ENCODE measurements around the gene RDH12. TPM values are rescaled to one million over a fixed set of nuclear protein-coding genes. Genes with fewer than 3 reads are reported as not detected.

Gene RDH12
- total and polyA plus RNA-seq, 11 donors, result not detected

- ATAC-seq, result no peak
Measured at GRCh38 chr14:67665868-67666267, 35.8 kb upstream of the RDH12 start.

DNA sequence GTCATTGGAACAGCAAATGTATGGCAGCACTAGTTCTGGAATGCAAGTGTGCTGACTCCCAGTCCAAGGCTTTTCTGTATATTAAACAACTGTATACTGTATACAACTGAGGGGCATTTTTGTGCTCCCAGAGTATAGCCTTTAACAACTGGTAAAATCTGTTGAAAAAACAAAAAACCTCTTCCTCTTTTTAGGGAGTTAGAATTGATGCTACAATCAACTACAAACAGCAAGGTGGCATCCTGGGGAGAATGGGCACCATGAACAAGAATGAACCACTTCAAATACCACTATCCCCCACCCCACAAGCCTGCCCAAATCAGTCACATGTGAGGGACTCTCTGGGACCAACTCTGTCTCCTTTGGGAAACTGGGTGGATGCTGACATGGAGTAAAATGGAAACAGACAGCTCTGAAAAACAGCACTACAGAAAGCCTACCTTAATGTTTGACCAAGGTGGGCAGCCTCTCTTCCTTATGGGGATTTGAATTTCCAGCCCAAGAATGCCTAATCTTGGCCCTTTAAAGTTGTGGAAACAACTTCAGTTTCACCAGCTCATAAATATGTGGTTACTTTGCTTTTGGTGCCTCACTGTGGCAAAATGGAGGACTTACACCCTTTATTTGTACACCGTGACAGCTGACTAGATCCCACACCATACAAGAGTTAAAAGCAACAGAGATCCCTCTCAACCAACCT is 34.8 kb upstream of the RDH12 start:
- 18 to 28% (median 20%) methylated on average over 1 of the region's 1 CpG for WGBS, 4 donors
- peaks cover 0 to 5% (median 0%) of the 10 kb centered on the region in 9 donors for H3K36me3 ChIP-seq
- H3K4me1 ChIP-seq, result peaks cover 0 to 49% (median 2%) of the 10 kb centered on the region in 12 donors
- ATAC-seq (peak in 3 of 4 donors; percentile 61 to 79 (median 66)), DNase-seq (no peak)
- H3K9me3 ChIP-seq, result no peaks in the 10 kb centered on the region
- intact Hi-C loops (cut with DNase I), result loop anchor here (1.0 to 5.0 kb wide), 5 partner anchors 45 to 65 kb away; partner anchors contain the start of genes ARG2 (in 7 of the 10) and PIGH (in 1 of the 10)
- TF ChIP-seq CTCF (IDR thresholded peaks at IDR 0.05) (peak; percentile 37 to 67 (median 56)), POLR2A (IDR thresholded peaks at IDR 0.05) (no peak)
- no peak overlapping the region for H3K4me3 ChIP-seq
- no peaks in the 10 kb centered on the region for H3K27me3 ChIP-seq
- H3K27ac ChIP-seq, result peak overlapping the region in 1 of 12 donors; percentile 6

More at GRCh38 chr14:67665868-67666267, 35.8 kb upstream of the RDH12 start:
- WGBS, 4 donors, result 81 to 91% (median 87%) methylated on average over 2 of the region's 2 CpGs
- DNase-seq, result no peak
- Histone ChIP-seq H3K4me1 (peaks cover 0 to 42% (median 0%) of the 10 kb centered on the region in 12 donors), H3K4me3 (no peak overlapping the region), H3K36me3 (peaks cover 0 to 14% (median 4%) of the 10 kb centered on the region in 9 donors), H3K27ac (no peak overlapping the region), H3K27me3 (no peaks in the 10 kb centered on the region), H3K9me3 (no peaks in the 10 kb centered on the region)
- TF ChIP-seq CTCF (IDR thresholded peaks at IDR 0.05) (no peak), POLR2A (IDR thresholded peaks at IDR 0.05) (no peak)
- intact Hi-C loops (cut with DNase I), result loop anchor here in 8 of 10 donors (2.0 to 5.0 kb wide), 5 partner anchors 41 to 64 kb away; partner anchors contain the start of genes ARG2 (in 7 of the 8) and PIGH (in 1 of the 8)

GRCh38 chr14:67668559-67668958 is 33.1 kb upstream of the RDH12 start:
- no peak overlapping the region for H3K4me3 ChIP-seq
- H3K4me1 ChIP-seq, result peaks cover 2 to 60% (median 17%) of the 10 kb centered on the region in 12 donors
- TF ChIP-seq CTCF (IDR thresholded peaks at IDR 0.05) (no peak), POLR2A (IDR thresholded peaks at IDR 0.05) (no peak)
- H3K36me3 ChIP-seq, result no peaks in the 10 kb centered on the region
- no peaks in the 10 kb centered on the region for H3K9me3 ChIP-seq
- H3K27me3 ChIP-seq, result no peaks in the 10 kb centered on the region
- intact Hi-C loops (cut with DNase I), result loop anchor here in 5 of 10 donors (5.0 kb wide), 3 partner anchors 46 to 66 kb away; partner anchors contain the start of genes ARG2 (in 3 of the 5) and PIGH (in 1 of the 5)
- DNase-seq (no peak), ATAC-seq (no peak)
- no peak overlapping the region for H3K27ac ChIP-seq

DNA sequence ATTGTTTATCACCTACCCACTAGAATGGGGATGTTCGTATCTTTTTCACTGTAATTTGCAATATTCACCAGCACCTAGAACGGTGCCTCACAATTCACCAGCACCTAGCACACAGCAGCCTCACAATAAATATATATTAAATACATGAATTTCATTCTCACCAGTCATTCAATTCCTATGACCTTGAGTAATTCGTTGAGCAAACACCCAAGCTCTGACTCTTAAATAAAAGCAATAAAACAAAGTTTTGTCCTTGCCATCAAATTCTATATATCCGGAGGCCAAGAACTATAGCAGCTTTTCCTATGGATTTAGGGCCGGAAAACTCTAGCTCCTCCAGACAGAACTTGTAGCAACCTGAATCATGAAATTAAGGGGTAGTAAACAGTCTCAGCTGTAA is 28.2 kb upstream of the RDH12 start:
- no peak for TF ChIP-seq POLR2A (IDR thresholded peaks at IDR 0.05)
- TF ChIP-seq CTCF (IDR thresholded peaks at IDR 0.05), result no peak
- peaks cover 3 to 52% (median 22%) of the 10 kb centered on the region in 12 donors for H3K4me1 ChIP-seq
- intact Hi-C loops (cut with DNase I), result no loop called here
- no peaks in the 10 kb centered on the region for H3K9me3 ChIP-seq
- ATAC-seq (no peak), DNase-seq (no peak)
- H3K27ac ChIP-seq, result peak overlapping the region in 7 of 12 donors; percentile 96 to 99 (median 99)
- H3K27me3 ChIP-seq, result no peaks in the 10 kb centered on the region
- H3K36me3 ChIP-seq, result peaks cover 0 to 12% (median 11%) of the 10 kb centered on the region in 9 donors
- WGBS, 4 donors, result 38 to 42% (median 40%) methylated on average over 5 of the region's 5 CpGs
- H3K4me3 ChIP-seq, result peak overlapping the region; percentile 78 to 100 (median 92)
